ENCODE measurements around the gene BTBD16.

The BTBD16 gene

DNA sequence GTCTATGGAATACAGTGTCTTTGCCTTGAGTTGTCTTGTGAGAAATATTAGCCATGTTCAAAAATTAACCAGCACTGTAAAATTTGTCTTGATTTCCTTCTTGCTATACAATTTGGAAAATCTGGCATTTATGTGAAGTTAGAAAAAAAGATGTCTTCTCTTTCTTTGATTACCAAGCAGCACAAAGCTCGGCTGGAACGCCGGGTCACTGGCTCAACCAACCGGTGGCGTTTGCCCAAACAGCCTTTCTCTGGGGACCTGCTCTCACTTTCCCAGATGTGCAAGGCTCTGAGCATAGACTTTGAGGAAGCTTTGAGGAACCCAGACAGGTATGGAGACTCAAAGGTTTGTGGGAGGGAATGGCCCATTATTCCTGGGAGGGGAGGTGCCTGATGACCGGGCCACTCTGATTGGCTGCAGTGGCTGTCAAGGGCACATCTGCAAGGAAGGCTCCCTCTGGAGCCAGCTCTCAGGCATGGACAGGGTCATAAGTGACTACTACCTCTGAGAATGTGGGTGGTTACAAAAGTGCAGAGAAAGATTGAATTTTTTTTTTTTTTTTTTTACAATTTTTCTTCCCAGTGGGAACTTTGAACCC is 5.6 kb downstream of the BTBD16 start:
- DNase-seq: no peak

- DNase-seq: no peak
Observed at GRCh38 chr10:122277526-122278136, 6.5 kb downstream of the BTBD16 start.

- DNase-seq: peak; percentile 45
Observed at GRCh38 chr10:122279725-122280141, 8.6 kb downstream of the BTBD16 start.

DNA sequence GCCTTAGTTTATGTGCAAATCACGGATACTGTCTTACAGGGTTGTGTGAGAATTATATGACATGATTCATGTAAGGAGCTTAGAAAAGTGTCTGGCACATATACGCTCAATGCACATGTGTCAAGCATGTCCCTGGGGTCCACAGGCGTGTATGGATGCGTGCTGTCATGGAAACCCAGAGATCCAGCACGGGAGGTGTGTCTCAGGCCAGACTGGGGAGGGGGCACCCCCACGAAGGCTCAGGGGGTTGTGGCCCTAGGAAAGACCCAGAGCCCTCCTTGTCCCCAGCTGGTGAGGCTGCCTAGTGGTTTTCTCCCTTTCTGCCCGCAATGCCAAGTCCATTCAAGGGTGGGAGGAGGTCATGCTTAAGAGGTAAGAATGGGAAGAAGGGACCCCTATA is 9.1 kb downstream of the BTBD16 start:
- no peak for DNase-seq

DNA sequence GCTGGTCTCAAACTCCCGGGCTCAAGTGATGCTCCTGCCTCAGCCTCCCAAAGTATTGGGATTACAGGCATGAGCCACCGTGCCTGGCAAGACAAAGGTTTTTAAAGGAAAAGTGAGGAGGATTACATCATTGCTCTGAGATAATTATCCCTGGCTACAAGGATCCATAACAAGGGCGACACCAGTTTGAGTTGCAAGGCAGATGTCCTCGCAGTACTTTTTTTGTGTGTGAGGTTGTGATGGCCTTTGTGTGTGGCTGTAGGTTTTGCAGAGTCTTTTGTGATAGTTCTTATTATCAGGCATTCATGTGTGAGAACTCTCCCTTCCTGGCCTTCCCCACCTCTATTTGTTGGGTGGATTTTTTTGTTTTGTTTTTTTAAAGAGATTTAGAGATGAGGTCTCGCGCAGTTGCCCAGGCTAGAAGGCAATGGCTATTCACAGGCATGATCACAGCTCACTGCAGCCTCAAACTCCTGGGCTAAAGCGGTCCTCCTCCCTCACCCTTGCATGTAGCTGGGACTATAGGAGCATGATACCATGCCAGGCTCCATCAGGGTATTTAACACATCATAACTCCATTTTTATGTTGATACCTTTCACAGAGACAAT is 10.0 kb downstream of the BTBD16 start:
- DNase-seq: no peak

DNA sequence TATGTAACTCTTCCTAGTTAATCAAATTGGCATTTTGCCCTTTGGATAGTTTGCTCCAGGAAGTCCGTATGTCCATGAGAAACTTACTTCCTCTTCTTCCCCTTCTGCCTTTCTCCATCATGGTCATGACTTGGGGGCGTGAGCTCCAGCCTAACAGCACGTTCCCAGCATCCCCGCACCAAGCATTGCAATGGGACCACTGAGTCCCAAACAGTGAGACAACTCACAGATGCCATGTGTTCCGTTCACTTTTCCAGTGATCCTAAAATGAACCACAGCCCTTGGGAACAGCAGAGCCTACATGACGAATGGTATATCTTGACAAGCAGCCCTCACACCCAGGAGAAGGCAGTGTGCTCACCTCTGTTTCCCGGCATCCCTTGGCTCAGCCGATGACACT is 10.7 kb downstream of the BTBD16 start:
- no peak for DNase-seq

DNA sequence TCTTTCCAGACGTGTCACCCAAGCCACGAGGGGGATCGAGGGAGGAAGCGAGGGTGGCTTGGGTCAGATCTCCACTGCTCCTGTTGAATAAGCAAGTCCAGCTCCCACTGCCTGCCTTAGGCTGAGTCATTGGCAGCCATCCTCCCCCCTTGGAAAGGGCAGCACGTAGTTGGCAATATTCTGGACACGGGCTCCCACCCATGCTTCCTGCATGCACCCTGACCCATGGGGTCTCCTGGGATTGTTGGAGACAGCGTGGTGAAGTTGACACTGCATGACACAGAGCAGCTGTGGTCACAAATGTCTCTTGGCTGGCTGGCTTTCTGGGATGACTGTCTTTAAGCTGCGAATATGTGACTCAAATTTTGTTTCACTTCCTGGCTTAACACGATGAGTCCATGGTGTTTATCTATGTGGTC is 11.2 kb downstream of the BTBD16 start:
- DNase-seq: no peak

- DNase-seq: no peak
Observed at GRCh38 chr10:122282909-122283308, 11.8 kb downstream of the BTBD16 start.

DNA sequence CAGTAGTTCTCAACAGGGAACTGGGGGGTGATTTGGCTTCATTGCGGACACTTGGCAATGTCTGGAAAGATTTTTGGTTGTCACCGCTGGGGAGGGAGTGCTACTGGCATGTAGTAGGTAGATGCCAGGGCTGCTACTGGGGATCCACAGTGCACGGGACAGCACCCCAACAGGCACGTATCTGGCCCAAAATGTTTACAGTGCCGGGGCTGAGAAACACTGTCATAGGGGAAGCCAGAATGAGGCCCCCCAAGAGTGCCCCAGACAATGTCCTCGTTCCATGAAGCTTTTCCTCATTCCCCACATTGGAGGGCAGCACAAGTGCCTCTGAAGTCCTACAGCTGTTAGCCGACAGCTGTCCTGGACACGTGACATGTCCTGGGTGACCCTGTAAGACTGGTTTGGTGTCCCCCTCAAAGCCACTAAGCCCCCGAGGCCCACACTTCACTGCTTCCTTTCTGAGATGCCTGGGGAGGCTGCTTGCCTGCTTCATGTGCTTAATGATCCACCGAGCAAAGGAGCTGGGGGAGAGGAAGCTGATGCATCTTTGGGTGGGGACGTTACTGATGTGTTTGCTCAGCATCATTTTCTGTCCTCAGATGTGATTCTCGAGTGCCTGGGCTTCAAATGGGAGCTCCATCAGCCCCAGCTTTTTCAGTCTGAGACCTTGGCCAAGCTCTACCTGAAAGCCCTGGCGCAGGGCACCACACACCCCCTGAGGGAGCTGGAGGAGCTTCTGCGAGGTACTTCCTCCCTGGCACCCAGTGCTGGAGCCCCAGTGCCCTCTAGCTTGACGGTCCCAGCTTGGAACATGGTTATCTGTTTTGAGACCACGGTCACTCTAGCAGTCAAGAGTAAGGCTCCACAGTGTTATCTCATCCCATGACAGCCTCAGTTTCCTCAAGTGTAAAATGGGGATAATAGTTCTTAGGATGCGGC is 14.7 kb downstream of the BTBD16 start:
- DNase-seq: no peak

DNA sequence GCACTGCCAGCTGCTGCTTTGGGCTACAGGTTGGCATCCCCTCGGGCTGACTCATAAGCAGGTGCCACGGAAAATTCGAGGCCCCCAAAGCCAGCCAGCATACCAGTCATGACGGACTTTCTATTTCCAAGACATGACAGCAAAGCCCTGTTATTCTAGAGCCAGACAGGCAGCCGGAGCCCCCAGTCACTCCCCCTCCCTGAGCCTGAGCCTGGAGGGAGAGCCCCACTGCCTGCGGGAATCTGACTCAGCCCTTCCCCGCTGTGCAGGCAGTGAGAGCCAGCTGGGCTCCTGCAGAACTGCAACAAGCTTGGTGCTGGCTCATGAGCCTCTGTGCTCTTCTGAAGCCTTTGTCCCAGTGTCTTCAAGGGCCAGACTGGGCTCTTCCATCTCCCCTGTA is 15.8 kb downstream of the BTBD16 start:
- DNase-seq: no peak

GRCh38 chr10:122287570-122287969 is 16.5 kb downstream of the BTBD16 start:
- no peak for DNase-seq

DNA sequence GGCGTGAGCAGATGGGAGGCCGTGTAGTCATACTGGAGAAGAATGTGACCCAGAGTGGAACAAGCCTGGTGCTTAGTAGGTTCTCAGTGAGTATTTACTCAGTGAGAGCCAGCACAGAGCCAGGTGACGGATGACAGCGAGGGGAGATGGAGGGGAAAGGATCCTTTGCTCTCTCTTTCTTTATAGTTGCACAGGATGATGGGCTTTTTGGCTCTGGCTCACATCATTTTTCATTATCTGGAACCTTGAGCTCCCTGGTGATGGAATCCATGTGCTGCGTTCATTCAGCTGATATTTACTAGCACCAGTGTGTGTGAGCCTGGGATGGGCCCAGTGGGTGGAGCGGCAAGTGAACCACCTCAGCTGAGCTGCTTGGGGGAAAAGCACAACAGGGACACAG is 17.2 kb downstream of the BTBD16 start:
- DNase-seq: no peak

DNA sequence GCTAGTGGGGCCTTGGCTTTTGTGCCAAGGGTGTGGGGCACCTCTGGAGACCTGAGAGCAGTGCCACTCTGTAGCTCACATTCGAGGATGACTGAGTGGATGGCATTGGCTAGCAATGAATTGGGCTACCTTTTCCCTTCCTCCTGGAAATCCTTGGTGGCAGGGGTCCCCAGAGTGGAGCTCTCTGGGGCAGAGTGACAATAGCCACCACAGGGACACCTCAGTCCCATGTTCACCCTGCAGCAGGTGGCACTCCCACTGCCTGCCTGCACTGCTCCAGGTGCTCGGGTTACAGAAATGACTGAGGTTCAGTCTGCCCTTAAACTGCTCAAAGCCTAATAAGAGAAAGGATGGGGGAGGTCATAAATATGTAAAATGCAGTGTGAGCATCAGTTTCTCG is 17.8 kb downstream of the BTBD16 start:
- DNase-seq: no peak

- DNase-seq: no peak
Observed at GRCh38 chr10:122290334-122290733, 19.2 kb downstream of the BTBD16 start.

DNA sequence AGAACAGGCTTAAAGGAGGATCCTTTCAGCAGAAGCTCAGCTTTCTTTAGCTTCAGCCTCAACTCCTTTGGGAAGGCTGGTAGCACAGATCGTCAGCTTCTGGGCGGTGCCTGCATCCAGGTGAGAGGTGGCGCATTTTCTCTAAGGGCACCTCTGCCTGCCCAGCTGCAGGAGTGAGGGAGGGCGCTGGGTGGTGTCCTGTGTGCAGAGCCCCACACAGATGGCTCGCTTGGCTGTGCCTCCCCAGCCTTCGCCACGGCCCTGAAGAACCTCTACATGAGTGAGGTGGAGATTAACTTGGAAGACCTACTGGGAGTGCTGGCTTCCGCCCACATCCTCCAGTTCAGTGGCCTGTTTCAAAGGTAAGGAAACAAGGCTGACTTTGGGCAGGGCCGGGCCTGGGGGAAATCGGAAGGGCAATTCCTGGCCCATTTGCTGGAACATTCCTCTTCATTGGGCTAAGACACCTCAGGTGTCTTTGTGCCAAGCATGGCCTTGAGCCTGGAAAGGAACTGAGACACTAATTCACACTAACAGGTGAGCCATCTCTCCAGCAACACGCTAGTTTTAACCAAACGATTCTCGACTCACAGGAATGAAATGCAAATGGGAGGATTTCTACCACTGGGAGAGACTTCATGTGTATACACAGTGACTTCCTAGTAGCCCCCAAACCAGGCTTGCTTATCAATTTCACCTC is 19.9 kb downstream of the BTBD16 start:
- DNase-seq: no peak

DNA sequence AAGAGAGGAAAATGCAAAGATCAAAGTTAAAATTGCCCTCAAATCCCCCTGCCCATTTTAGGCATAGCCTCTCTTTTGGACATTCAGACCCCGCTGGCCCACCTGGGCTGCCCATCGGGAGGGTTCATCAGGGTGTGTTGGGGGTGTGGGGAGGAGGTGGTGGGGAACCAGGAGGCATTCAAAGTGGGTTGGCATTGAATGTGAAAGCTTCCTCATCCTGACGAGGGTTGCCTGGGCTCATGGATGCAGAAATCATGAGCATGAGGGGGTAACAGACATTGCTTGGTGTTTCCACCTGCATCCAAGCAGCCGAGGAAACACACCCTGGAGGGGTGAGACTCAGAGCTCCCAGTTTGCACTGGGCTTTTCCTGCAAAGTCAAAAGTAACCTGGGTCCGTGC is 20.6 kb downstream of the BTBD16 start:
- no peak for DNase-seq

- DNase-seq: no peak
Observed at GRCh38 chr10:122292376-122292775, 21.3 kb downstream of the BTBD16 start.

GRCh38 chr10:122293156-122293960 is 22.3 kb downstream of the BTBD16 start:
- no peak for DNase-seq

DNA sequence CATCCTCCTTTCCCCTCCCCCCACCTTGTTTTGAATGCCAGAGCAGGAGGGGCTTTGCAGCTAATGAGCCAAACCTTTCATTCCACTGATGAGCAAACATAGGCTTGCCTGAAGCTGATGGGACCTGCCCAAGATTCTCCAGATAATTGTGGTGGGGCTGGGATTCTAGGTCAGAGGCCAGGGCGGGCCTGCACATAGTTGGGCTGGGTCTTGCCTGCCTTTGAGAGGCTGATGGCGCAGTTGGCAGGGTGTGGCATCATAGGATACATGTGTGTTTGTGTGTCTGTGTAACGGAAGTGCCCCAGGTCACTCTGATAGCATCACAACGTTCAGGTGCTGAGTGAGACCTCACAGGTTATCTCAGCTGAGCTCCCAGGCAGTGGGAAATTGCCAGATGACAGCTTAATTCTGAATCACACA is 22.9 kb downstream of the BTBD16 start:
- no peak for DNase-seq

DNA sequence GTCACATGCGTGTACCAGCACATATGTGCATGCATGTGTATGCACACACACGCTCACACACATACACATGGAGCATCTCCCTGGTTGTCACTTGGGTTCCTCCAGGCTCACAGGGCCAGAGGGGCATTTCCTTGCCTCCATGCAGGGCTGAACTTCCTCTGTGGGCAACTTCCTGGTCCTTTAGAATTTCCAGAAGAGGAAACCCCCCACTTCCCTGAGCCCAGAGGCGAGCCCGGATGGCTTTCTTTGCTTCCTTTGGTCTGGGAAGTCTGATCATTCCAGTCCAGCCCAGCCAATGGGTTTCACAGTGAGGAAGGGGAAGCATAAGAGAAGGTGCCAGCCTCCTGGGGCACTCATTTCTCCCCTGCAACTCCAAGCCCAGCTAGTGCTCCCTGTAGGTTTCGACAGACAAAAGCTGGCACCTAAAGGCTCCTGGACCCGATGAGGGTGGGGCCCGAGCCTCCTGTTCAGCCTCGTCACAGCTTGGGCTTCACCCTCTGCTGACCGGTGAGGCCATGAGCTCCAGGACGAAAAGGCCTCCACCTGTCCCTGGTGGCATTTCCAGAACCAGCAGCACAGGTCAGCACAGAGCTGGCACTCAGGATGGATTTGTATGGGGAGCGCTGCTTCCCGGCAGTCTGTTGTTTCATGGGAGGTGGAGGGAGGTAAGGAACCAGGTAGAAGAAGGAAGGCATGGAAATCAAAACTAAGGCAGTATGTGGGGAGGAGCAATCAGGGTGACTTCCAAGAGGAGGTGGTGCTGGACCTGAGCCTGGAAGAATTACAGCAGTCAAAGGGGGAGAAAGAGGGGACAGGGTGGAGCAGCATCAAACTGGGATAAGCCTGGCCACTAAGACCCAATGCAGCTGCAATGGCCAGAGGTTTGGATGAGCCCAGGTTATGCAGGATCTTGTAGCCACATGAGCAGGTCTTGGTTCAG is 23.7 kb downstream of the BTBD16 start:
- DNase-seq: no peak

DNA sequence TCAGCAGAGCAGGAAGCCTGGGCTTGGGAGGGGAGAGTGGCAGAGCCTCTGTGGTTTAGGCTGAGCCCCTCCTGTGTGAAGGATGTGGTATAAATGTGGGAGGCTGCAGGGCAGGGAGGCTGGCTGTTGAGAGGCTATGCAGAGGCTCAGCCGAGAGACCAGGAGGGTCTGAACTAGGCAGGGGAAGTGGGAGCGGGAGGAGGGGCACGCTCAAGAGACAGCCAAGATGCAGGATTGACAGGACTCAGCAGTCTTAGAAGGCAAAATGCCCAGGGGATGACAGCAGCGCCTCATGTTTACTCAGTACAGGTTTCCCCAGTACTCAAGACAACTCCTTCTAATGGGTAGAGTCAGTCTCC is 24.3 kb downstream of the BTBD16 start:
- no peak for DNase-seq

Measured in SHP77 treated with DMSO at 0.1 percent for 48 hours (cell line).